OCI-LY1 (cell line): ENCODE data around the gene FOXP3.
A peak's percentile ranks its signal among the peaks of the same experiment; 100 is the strongest.

Experiments
- H2AFZ ChIP-seq: fragments of 200-600 bp; sonication (generic), shearing (Covaris generic); 2 replicates; pipeline ENCODE4 v1.6.0; 2014; ENCODE audit warnings: antibody characterized with exemption, mild to moderate bottlenecking, low read length
- H3F3A ChIP-seq: fragments of 200-600 bp; sonication (generic), shearing (Covaris generic); 2 replicates; pipeline ENCODE4 v1.6.0; 2014; ENCODE audit warnings: mild to moderate bottlenecking, antibody characterized with exemption, low read length, moderate library complexity; ENCODE audit not compliant: insufficient read depth
- H3K27ac ChIP-seq: fragments of 200-600 bp; sonication (generic); 2 replicates; pipeline ENCODE4 v1.5.1; 2014; ENCODE audit warnings: low read length, mixed run types, mild to moderate bottlenecking, low read depth; ENCODE audit not compliant: poor library complexity, severe bottlenecking
- H3K27me3 ChIP-seq: fragments of 200-600 bp; sonication (generic); 2 replicates; pipeline ENCODE4 v1.6.0; 2014; ENCODE audit warnings: antibody characterized with exemption, mild to moderate bottlenecking, low read length, moderate library complexity; ENCODE audit not compliant: insufficient read depth
- H3K36me3 ChIP-seq: fragments of 200-600 bp; sonication (generic); 2 replicates; pipeline ENCODE4 v1.6.1; 2014; ENCODE audit warnings: mild to moderate bottlenecking, antibody characterized with exemption, low read length, moderate library complexity, mixed read lengths; ENCODE audit not compliant: insufficient read depth
- H3K4me1 ChIP-seq: fragments of 200-600 bp; sonication (generic); 2 replicates; pipeline ENCODE4 v1.5.1; 2014; ENCODE audit warnings: mild to moderate bottlenecking, low read length, moderate library complexity; ENCODE audit not compliant: insufficient read depth, severe bottlenecking
- H3K4me2 ChIP-seq: fragments of 200-600 bp; sonication (generic), shearing (Covaris generic); 2 replicates; pipeline ENCODE4 v1.6.1; 2014; ENCODE audit warnings: low read length
- H3K4me3 ChIP-seq: fragments of 200-600 bp; sonication (generic); 2 replicates; pipeline ENCODE4 v1.5.1; 2014; ENCODE audit warnings: low read length, low read depth, mild to moderate bottlenecking, mixed read lengths; ENCODE audit not compliant: poor library complexity, severe bottlenecking
- H3K79me2 ChIP-seq: fragments of 200-600 bp; shearing (Covaris generic); 2 replicates; pipeline ENCODE4 v1.6.1; 2016; ENCODE audit warnings: mixed run types, low read length, mixed read lengths; ENCODE audit not compliant: insufficient read depth
- H3K9ac ChIP-seq: fragments of 200-600 bp; sonication (generic), shearing (Covaris generic); 2 replicates; pipeline ENCODE4 v1.6.1; 2014; ENCODE audit warnings: mild to moderate bottlenecking, low read length, mixed read lengths
- H3K9me2 ChIP-seq: fragments of 200-600 bp; sonication (generic), shearing (Covaris generic); 2 replicates; pipeline ENCODE4 v1.6.1; 2014; ENCODE audit warnings: low read depth, mild to moderate bottlenecking, low read length, mixed read lengths
- H3K9me3 ChIP-seq: fragments of 200-600 bp; shearing (Covaris generic); 2 replicates; pipeline ENCODE4 v1.6.1; 2014; ENCODE audit warnings: low read length, mixed read lengths
- H4K20me1 ChIP-seq: fragments of 200-600 bp; sonication (generic), shearing (Covaris generic); 2 replicates; pipeline ENCODE4 v1.6.0; 2016; ENCODE audit warnings: mild to moderate bottlenecking, low read length; ENCODE audit not compliant: insufficient read depth
- EZH2 ChIP-seq: fragments of 200-600 bp; sonication (generic), shearing (Covaris generic); IDR thresholded peaks from 2 replicates; pipeline ENCODE4 v1.8.0; 2017; ENCODE audit warnings: borderline replicate concordance, mixed run types, mild to moderate bottlenecking, antibody characterized with exemption, low read length, moderate library complexity, mixed read lengths
- TF ChIP-seq, protein P1 (sequence below): fragments of 200-600 bp; sonication (generic), shearing (Covaris generic); IDR thresholded peaks from 2 replicates; pipeline ENCODE4 v1.5.1; 2017; ENCODE audit warnings: mild to moderate bottlenecking, antibody characterized with exemption, low read length, moderate library complexity, mixed read lengths

The FOXP3 gene

DNA sequence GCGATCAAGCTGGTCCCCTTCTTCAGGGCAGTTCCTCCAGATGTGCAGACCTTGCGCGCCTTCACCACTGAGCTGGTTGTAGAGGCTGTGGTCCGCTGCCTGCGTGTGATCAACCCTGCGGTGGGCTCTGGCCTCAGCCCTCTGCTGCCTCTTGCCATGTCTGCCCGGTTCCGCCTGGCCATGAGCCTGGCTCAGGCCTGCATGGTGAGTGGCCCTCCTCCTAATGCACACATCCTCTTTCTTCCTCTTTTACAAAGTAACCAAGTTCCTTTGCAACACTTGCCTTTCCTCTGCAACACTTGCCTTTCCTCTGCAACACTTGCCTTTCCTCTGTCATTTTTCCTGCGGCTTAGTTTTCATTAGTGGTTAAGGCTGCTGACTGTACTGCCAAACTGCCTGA lies 27.4 kb downstream of the FOXP3 start:
- peak overlapping the region; percentile 58; the same call in 1 of the 2 replicates for H3K9ac ChIP-seq
- H3K27me3 ChIP-seq = no peaks in the 10 kb centered on the region
- H3K27ac ChIP-seq = peak overlapping the region; percentile 70
- peaks cover 21% of the 10 kb centered on the region for H3K4me1 ChIP-seq
- H2AFZ ChIP-seq = no peak overlapping the region
- H3F3A ChIP-seq = no peaks in the 10 kb centered on the region
- H3K79me2 ChIP-seq = no peaks in the 10 kb centered on the region
- TF ChIP-seq, protein P1, sequence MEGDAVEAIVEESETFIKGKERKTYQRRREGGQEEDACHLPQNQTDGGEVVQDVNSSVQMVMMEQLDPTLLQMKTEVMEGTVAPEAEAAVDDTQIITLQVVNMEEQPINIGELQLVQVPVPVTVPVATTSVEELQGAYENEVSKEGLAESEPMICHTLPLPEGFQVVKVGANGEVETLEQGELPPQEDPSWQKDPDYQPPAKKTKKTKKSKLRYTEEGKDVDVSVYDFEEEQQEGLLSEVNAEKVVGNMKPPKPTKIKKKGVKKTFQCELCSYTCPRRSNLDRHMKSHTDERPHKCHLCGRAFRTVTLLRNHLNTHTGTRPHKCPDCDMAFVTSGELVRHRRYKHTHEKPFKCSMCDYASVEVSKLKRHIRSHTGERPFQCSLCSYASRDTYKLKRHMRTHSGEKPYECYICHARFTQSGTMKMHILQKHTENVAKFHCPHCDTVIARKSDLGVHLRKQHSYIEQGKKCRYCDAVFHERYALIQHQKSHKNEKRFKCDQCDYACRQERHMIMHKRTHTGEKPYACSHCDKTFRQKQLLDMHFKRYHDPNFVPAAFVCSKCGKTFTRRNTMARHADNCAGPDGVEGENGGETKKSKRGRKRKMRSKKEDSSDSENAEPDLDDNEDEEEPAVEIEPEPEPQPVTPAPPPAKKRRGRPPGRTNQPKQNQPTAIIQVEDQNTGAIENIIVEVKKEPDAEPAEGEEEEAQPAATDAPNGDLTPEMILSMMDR = no peak
- no peak for TF ChIP-seq EZH2
- peak overlapping the region; percentile 78 for H3K4me2 ChIP-seq
- H3K9me2 ChIP-seq = no peaks in the 10 kb centered on the region
- no peaks in the 10 kb centered on the region for H4K20me1 ChIP-seq
- no peaks in the 10 kb centered on the region for H3K9me3 ChIP-seq
- H3K36me3 ChIP-seq = 0 out of 2 replicates have a peak, but pooled peaks cover 5% of the 10 kb centered on the region
- H3K4me3 ChIP-seq = peak overlapping the region; percentile 72

- Histone ChIP-seq H3K79me2 (no peaks in the 10 kb centered on the region), H4K20me1 (no peaks in the 10 kb centered on the region), H3K9me3 (no peaks in the 10 kb centered on the region), H3K36me3 (no peaks in the 10 kb centered on the region), H3K4me2 (peak overlapping the region; percentile 50), H2AFZ (no peak overlapping the region), H3K9ac (no peak overlapping the region), H3K4me1 (peaks cover 36% of the 10 kb centered on the region), H3F3A (no peaks in the 10 kb centered on the region), H3K27ac (no peak overlapping the region), H3K4me3 (peak overlapping the region; percentile 34), H3K27me3 (no peaks in the 10 kb centered on the region), H3K9me2 (no peaks in the 10 kb centered on the region)
- TF ChIP-seq EZH2 = no peak
- TF ChIP-seq, protein P1 = no peak
Measured at GRCh38 chrX:49233887-49234555, 30.5 kb downstream of the FOXP3 start.

DNA sequence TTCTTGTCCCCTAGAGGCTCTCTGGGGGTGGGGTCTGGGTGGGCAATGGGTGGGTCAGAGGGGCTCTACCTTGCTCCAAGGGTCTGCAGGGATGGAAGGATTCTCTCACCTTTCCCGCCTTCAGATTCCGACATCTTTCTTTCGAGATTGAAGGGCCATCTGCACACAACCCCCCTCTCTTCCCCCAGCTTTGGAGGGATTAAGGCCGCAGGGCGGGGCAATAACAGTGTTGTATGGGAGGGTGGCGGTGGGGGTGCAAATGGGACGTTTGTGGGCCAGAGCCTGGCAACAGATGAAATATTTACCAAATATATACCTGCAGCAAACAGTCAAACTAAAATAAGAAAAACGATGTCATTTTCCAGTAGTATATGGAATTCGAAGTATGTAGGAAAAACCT lies 31.3 kb downstream of the FOXP3 start, which contains the start of gene CACNA1F:
Gene CACNA1F (minus strand): TSS at position 165 of the 400 bp plus-strand sequence. CDS start 31 bp downstream, at position 134.
- no peaks in the 10 kb centered on the region for H3K36me3 ChIP-seq
- H3K9me3 ChIP-seq = no peaks in the 10 kb centered on the region
- H3K27me3 ChIP-seq = no peaks in the 10 kb centered on the region
- peaks cover 36% of the 10 kb centered on the region for H3K4me1 ChIP-seq
- no peaks in the 10 kb centered on the region for H3K79me2 ChIP-seq
- peak within 1 kb of the TSS; percentile 50 for H3K4me2 ChIP-seq
- no peak within 1 kb of the TSS for H2AFZ ChIP-seq
- no peaks in the 10 kb centered on the region for H3K9me2 ChIP-seq
- no peak within 1 kb of the TSS for H3K9ac ChIP-seq
- no peaks in the 10 kb centered on the region for H4K20me1 ChIP-seq
- TF ChIP-seq EZH2 = no peak
- TF ChIP-seq, protein P1 = no peak
- H3F3A ChIP-seq = no peaks in the 10 kb centered on the region
- H3K27ac ChIP-seq = no peak within 1 kb of the TSS
- H3K4me3 ChIP-seq = peak within 1 kb of the TSS; percentile 34
